Nephron progenitor cell (in vitro differentiated cells): ENCODE measurements around the gene AFTPH.
A peak's percentile ranks its signal among the peaks of the same experiment; 100 is the strongest.

Experiments used
- DNase-seq: peaks from one replicate; pipeline ENCODE4 v3.0.0; 2021
- H3K27ac Mint-ChIP-seq: 2 replicates; pipeline ENCODE4 v1.8.0; 2021; ENCODE audit warnings: mild to moderate bottlenecking, moderate library complexity, mixed read lengths
- H3K27me3 Mint-ChIP-seq: 2 replicates; pipeline ENCODE4 v1.8.0; 2021; ENCODE audit warnings: mild to moderate bottlenecking, low read depth, mixed read lengths; ENCODE audit not compliant: poor library complexity
- H3K36me3 Mint-ChIP-seq: 2 replicates; pipeline ENCODE4 v1.8.0; 2021; ENCODE audit warnings: low read depth, mixed read lengths
- H3K4me1 Mint-ChIP-seq: 2 replicates; pipeline ENCODE4 v1.8.0; 2021; ENCODE audit warnings: mixed read lengths
- H3K4me3 Mint-ChIP-seq: 2 replicates; pipeline ENCODE4 v1.8.0; 2021; ENCODE audit warnings: mild to moderate bottlenecking, moderate library complexity, mixed read lengths
- H3K9me3 Mint-ChIP-seq: 2 replicates; pipeline ENCODE4 v1.8.0; 2021; ENCODE audit warnings: mild to moderate bottlenecking, moderate library complexity, mixed read lengths
- TF ChIP-seq, protein P1 (sequence below): fragments of 200-600 bp; sonication (generic); IDR thresholded peaks from 2 replicates; pipeline ENCODE4 v1.5.0; 2021; ENCODE audit warnings: antibody characterized with exemption

AFTPH gene

GRCh38 chr2:64479259-64480117 lies 44.6 kb upstream of the AFTPH start:
- H3K9me3 Mint-ChIP-seq = no peaks in the 10 kb centered on the region
- no peak overlapping the region for H3K4me3 Mint-ChIP-seq
- TF ChIP-seq, protein P1, sequence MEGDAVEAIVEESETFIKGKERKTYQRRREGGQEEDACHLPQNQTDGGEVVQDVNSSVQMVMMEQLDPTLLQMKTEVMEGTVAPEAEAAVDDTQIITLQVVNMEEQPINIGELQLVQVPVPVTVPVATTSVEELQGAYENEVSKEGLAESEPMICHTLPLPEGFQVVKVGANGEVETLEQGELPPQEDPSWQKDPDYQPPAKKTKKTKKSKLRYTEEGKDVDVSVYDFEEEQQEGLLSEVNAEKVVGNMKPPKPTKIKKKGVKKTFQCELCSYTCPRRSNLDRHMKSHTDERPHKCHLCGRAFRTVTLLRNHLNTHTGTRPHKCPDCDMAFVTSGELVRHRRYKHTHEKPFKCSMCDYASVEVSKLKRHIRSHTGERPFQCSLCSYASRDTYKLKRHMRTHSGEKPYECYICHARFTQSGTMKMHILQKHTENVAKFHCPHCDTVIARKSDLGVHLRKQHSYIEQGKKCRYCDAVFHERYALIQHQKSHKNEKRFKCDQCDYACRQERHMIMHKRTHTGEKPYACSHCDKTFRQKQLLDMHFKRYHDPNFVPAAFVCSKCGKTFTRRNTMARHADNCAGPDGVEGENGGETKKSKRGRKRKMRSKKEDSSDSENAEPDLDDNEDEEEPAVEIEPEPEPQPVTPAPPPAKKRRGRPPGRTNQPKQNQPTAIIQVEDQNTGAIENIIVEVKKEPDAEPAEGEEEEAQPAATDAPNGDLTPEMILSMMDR = no peak
- peak overlapping the region; percentile 21 for H3K27ac Mint-ChIP-seq
- peaks cover 18% of the 10 kb centered on the region for H3K4me1 Mint-ChIP-seq
- no peaks in the 10 kb centered on the region for H3K36me3 Mint-ChIP-seq
- peaks cover 5% of the 10 kb centered on the region for H3K27me3 Mint-ChIP-seq
- no peak for DNase-seq

GRCh38 chr2:64481665-64482064 lies 42.5 kb upstream of the AFTPH start:
- Mint-ChIP-seq H3K36me3 (no peaks in the 10 kb centered on the region), H3K27me3 (peaks cover 5% of the 10 kb centered on the region), H3K4me3 (no peak overlapping the region), H3K9me3 (no peaks in the 10 kb centered on the region), H3K27ac (no peak overlapping the region), H3K4me1 (peaks cover 31% of the 10 kb centered on the region)
- TF ChIP-seq, protein P1 = no peak
- DNase-seq = no peak

DNA sequence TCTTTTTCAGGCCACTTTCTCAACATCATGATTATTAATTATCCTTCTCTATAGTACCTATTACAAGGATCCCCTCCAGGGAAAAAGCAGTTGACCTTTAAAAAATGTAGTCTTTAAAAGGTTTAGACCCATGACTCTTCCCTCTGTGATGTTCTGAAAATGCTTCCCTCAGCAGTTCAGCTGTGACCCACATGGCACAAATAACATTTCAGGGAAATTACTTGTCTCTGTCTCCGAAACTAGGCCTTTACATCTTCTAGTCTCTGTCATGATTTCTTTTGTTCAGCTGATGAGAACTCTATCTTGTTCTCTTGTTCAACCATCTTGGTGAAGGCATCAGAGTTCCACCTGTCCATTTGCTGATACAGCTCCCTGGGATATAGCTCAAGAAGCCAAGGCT lies 41.9 kb upstream of the AFTPH start:
- DNase-seq = no peak
- peak overlapping the region; percentile 33 for H3K27ac Mint-ChIP-seq
- no peak overlapping the region for H3K4me3 Mint-ChIP-seq
- H3K9me3 Mint-ChIP-seq = no peaks in the 10 kb centered on the region
- peaks cover 5% of the 10 kb centered on the region for H3K27me3 Mint-ChIP-seq
- TF ChIP-seq, protein P1 = no peak
- H3K36me3 Mint-ChIP-seq = no peaks in the 10 kb centered on the region
- H3K4me1 Mint-ChIP-seq = peaks cover 36% of the 10 kb centered on the region

- Mint-ChIP-seq H3K4me1 (peaks cover 43% of the 10 kb centered on the region), H3K4me3 (no peak overlapping the region), H3K36me3 (no peaks in the 10 kb centered on the region), H3K27ac (no peak overlapping the region), H3K9me3 (no peaks in the 10 kb centered on the region), H3K27me3 (peaks cover 5% of the 10 kb centered on the region)
- TF ChIP-seq, protein P1 = no peak
- DNase-seq = no peak
These were observed 41.2 kb upstream of the AFTPH start for GRCh38 chr2:64482765-64483504.

- Mint-ChIP-seq H3K27me3 (peaks cover 4% of the 10 kb centered on the region), H3K9me3 (no peaks in the 10 kb centered on the region), H3K27ac (peak overlapping the region; percentile 13), H3K4me3 (no peak overlapping the region), H3K4me1 (peaks cover 66% of the 10 kb centered on the region), H3K36me3 (no peaks in the 10 kb centered on the region)
- TF ChIP-seq, protein P1 = no peak
- DNase-seq = no peak
These were observed 38.8 kb upstream of the AFTPH start for GRCh38 chr2:64485331-64485730.
